CD8-positive, alpha-beta memory T cell (primary cell): ENCODE data around the gene TCAIM. TPM values are rescaled to one million over a fixed set of nuclear protein-coding genes. Genes with fewer than 3 reads are reported as not detected.
"Not testable (repeated sequence)": the region's sequence is repeated elsewhere in the genome, so short reads cannot be mapped to it uniquely, and the experiment has no call there.

Experiments used
- CTCF ChIA-PET: fragments of 350-600 bp; sonication (Branson Sonifier 250); formaldehyde crosslinking; loops from one replicate; lab custom pipeline; 2021; ENCODE audit warnings: antibody characterized with exemption; lab: Charles Lee
- POLR2A ChIA-PET: fragments of 350-600 bp; sonication (Branson Sonifier 250); formaldehyde crosslinking; loops from one replicate; lab custom pipeline; 2021; ENCODE audit warnings: antibody characterized with exemption; lab: Charles Lee
- DNase-seq, 5 donors: peaks; one replicate each; pipeline versions ENCODE4 v3.0.0 to v3.0.0-alpha.2; 2020 to 2022; ENCODE audit warnings: mixed read lengths in 1 of 5
- H3K27ac ChIP-seq: one replicate; pipeline ENCODE4 v1.7.0; 2013; ENCODE audit warnings: low read depth, mild to moderate bottlenecking, low read length, moderate library complexity
- H3K27me3 ChIP-seq: 2 replicates; pipeline ENCODE4 v1.7.0; 2013; ENCODE audit warnings: low read length, mild to moderate bottlenecking; ENCODE audit not compliant: insufficient read depth, poor library complexity, severe bottlenecking
- H3K36me3 ChIP-seq: 2 replicates; pipeline ENCODE4 v1.7.0; 2013; ENCODE audit warnings: mild to moderate bottlenecking, low read length, moderate library complexity; ENCODE audit not compliant: insufficient read depth
- H3K4me1 ChIP-seq: 2 replicates; pipeline ENCODE4 v1.7.0; 2013; ENCODE audit warnings: mild to moderate bottlenecking, low read length, moderate library complexity; ENCODE audit not compliant: insufficient read depth
- H3K4me3 ChIP-seq: 2 replicates; pipeline ENCODE4 v1.7.0; 2013; ENCODE audit warnings: mild to moderate bottlenecking, low read length
- H3K9me3 ChIP-seq: 2 replicates; pipeline ENCODE4 v1.7.0; 2013; ENCODE audit warnings: mild to moderate bottlenecking, low read length
- H3K27ac Mint-ChIP-seq, 8 donors: one replicate each; pipeline ENCODE4 v1.8.0; 2020 to 2021; ENCODE audit warnings: mixed read lengths in 8 of 8, mild to moderate bottlenecking in 6 of 8, inconsistent platforms in 3 of 8, moderate library complexity in 3 of 8
- H3K27me3 Mint-ChIP-seq, 2 donors: one replicate each; pipeline ENCODE4 v1.8.0; 2020 to 2021; ENCODE audit warnings: mixed read lengths in 2 of 2, mild to moderate bottlenecking in 1 of 2, moderate library complexity in 1 of 2
- H3K36me3 Mint-ChIP-seq, 3 donors: one replicate each; pipeline ENCODE4 v1.8.0; 2020 to 2021; ENCODE audit warnings: mixed read lengths in 3 of 3, inconsistent platforms in 1 of 3, mild to moderate bottlenecking in 1 of 3
- H3K4me1 Mint-ChIP-seq, 3 donors: one replicate each; pipeline ENCODE4 v1.8.0; 2020 to 2021; ENCODE audit warnings: mixed read lengths in 3 of 3, inconsistent platforms in 1 of 3, mild to moderate bottlenecking in 1 of 3
- H3K4me3 Mint-ChIP-seq, 7 donors: one replicate each; pipeline ENCODE4 v1.8.0; 2020 to 2021; ENCODE audit warnings: mixed read lengths in 7 of 7, mild to moderate bottlenecking in 6 of 7, moderate library complexity in 4 of 7, inconsistent platforms in 2 of 7
- H3K9me3 Mint-ChIP-seq, 5 donors: one replicate each; pipeline ENCODE4 v1.8.0; 2020 to 2022; ENCODE audit warnings: mixed read lengths in 5 of 5, mild to moderate bottlenecking in 3 of 5, moderate library complexity in 2 of 5, inconsistent platforms in 1 of 5
- polyA plus RNA-seq: library from polyadenylated mRNA; unstranded; fragments of 300-500 nt; fragmentation: Illumina TruSeq; gene quantifications from one replicate; pipeline ENCODE4 v1.2.3, GENCODE V29; 2021
- total RNA-seq, 2 experiments: library from RNA; stranded (reverse); gene quantifications; one replicate each; pipeline ENCODE4 v1.2.3, GENCODE V29; 2021

TCAIM gene
- total and polyA plus RNA-seq, 3 experiments from 2014 or later: 12.8 to 14.4 (median 13.6) TPM

DNA sequence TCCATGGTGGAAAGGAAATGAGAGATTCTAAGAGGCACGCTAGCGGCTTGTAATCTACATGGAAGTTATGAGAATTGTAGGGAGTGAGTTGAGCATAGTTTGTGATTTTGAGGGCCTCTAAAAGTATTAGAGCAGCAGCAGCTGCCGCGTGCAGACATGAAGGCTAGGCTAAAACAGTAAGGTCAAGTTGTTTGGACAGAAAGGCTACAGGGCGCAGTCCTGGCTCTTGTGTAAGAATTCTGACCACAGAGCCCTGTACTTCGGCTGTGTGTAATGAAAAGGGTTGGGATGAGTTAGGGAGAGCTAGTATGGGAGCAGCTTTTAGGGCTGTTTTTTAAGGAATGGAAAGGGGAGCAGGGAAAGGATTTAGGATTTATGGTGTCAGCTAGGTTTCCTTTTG is 8.0 kb downstream of the TCAIM start:
- H3K9me3 ChIP-seq, H3K9me3 Mint-ChIP-seq, H3K4me3 Mint-ChIP-seq, H3K4me3 ChIP-seq, H3K27me3 ChIP-seq, H3K36me3 Mint-ChIP-seq, H3K27ac ChIP-seq, H3K27me3 Mint-ChIP-seq, CTCF ChIA-PET, POLR2A ChIA-PET, H3K4me1 ChIP-seq, H3K27ac Mint-ChIP-seq, H3K36me3 ChIP-seq, DNase-seq: not testable (repeated sequence)
- H3K4me1 Mint-ChIP-seq: peaks cover 8 to 19% (median 19%) of the 10 kb centered on the region in 3 donors

DNA sequence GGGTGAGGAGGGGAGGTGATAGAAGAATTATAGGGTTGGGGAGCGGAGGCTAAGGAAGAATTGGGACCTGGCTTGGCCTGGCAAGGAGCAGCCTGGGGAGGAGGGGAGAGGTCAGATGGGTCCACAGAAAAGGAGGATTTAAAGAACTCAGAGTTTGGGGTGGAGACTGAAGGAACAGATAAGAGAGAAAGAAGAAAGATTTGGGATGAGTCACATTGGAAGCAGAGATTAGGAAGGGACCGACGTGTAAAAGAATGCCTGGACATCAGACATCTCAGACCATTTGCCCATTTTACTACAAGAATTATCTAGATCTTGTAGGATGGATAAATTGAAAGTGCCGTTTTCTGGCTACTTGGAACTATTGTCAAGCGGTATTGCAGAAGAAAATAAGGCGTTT is 10.4 kb downstream of the TCAIM start:
- Mint-ChIP-seq H3K27me3 (no peaks in the 10 kb centered on the region), H3K36me3 (peaks cover 8 to 12% (median 10%) of the 10 kb centered on the region in 3 donors), H3K4me3 (no peak overlapping the region), H3K27ac (peak overlapping the region in 1 of 8 donors; percentile 57), H3K9me3 (no peaks in the 10 kb centered on the region), H3K4me1 (peaks cover 15 to 31% (median 16%) of the 10 kb centered on the region in 3 donors)
- H3K9me3 ChIP-seq: no peaks in the 10 kb centered on the region
- H3K4me1 ChIP-seq: no peaks in the 10 kb centered on the region
- H3K36me3 ChIP-seq: no peaks in the 10 kb centered on the region
- H3K4me3 ChIP-seq: no peak overlapping the region
- H3K27ac ChIP-seq: no peak overlapping the region
- POLR2A ChIA-PET: no interaction called here
- no peak for DNase-seq
- CTCF ChIA-PET: no interaction called here
- H3K27me3 ChIP-seq: no peaks in the 10 kb centered on the region

DNA sequence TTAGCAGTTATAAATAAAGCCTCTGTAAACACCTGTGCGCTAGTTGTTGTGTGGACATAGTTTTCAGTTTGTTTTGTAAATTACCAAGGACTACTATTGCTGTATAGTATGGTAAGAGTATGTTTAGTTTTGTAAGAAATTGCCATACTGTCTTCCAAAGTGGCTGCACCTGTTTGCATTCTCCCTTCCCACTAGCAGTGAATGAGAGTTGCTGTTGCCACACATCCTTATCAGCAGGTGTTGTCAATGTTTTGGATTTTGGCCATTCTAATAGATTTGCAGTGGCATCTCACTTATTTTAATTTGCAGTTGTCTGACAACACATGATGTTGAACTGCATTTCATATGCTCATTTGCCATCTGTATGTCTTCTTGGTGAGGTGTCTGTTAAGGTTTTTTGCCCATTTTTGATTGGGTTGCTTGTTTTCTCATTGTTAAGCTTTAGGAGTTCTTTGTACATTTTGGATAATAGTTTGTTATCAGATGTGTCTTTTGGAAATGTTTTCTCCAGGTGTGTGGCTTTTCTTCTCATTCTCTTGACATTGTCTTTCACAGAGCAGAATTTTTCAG is 14.9 kb downstream of the TCAIM start:
- H3K4me3 ChIP-seq: no peak overlapping the region
- CTCF ChIA-PET: no interaction called here
- H3K27me3 ChIP-seq: no peaks in the 10 kb centered on the region
- Mint-ChIP-seq H3K4me3 (no peak overlapping the region), H3K27ac (peak overlapping the region in 1 of 8 donors; percentile 55), H3K36me3 (peaks cover 10 to 36% (median 22%) of the 10 kb centered on the region in 3 donors), H3K27me3 (peaks cover 0 to 2% of the 10 kb centered on the region in 2 donors), H3K4me1 (peaks cover 19 to 34% (median 24%) of the 10 kb centered on the region in 3 donors), H3K9me3 (no peaks in the 10 kb centered on the region)
- POLR2A ChIA-PET: no interaction called here
- H3K36me3 ChIP-seq: peaks cover 8% of the 10 kb centered on the region
- H3K4me1 ChIP-seq: no peaks in the 10 kb centered on the region
- no peaks in the 10 kb centered on the region for H3K9me3 ChIP-seq
- H3K27ac ChIP-seq: no peak overlapping the region
- DNase-seq: no peak

DNA sequence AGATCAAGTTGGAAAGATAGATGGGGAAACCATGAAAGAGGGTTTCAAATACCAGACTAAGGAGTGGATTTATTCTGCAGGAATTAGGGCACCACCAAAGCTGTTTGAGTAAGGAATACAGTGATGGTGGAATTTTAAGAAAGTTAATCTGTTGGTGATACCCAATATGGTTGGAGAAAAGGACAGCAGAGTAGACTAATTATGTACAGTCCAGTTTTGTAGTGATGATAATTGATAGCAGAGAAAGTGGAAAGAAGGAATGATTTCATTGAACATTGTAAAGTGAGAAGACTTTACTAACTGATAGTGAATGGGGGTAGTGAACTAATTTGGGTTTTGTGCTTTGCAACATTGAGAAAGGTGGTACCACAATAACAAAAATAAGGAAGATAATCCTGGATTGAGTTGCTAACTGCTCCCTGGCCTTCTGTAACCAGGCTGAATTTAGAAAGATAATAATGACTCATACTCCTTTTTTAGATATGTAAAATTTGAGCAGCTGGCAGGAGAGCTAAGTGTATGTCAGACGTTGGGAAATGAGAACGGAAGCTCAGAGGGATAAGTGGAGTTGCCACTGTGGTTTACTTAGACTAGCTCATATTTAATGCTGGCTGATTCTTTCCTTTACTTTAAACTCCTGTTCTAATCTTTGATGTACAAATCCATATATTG is 16.9 kb downstream of the TCAIM start:
- Histone ChIP-seq H3K4me1 (no peaks in the 10 kb centered on the region), H3K36me3 (peaks cover 8% of the 10 kb centered on the region), H3K27ac (no peak overlapping the region), H3K9me3 (no peaks in the 10 kb centered on the region), H3K27me3 (no peaks in the 10 kb centered on the region), H3K4me3 (no peak overlapping the region)
- CTCF ChIA-PET: interaction anchor here (1.4 kb wide), 1 partner anchor 18 kb away, joined by 3 read pairs; no protein-coding TSS in a partner anchor
- H3K9me3 Mint-ChIP-seq: no peaks in the 10 kb centered on the region
- H3K4me3 Mint-ChIP-seq: no peak overlapping the region
- DNase-seq: no peak
- peaks cover 10 to 48% (median 26%) of the 10 kb centered on the region in 3 donors for H3K36me3 Mint-ChIP-seq
- POLR2A ChIA-PET: no interaction called here
- peak overlapping the region in 2 of 8 donors; percentile 10 to 58 for H3K27ac Mint-ChIP-seq
- H3K4me1 Mint-ChIP-seq: peaks cover 13 to 19% (median 16%) of the 10 kb centered on the region in 3 donors
- H3K27me3 Mint-ChIP-seq: peaks cover 0 to 2% of the 10 kb centered on the region in 2 donors

DNA sequence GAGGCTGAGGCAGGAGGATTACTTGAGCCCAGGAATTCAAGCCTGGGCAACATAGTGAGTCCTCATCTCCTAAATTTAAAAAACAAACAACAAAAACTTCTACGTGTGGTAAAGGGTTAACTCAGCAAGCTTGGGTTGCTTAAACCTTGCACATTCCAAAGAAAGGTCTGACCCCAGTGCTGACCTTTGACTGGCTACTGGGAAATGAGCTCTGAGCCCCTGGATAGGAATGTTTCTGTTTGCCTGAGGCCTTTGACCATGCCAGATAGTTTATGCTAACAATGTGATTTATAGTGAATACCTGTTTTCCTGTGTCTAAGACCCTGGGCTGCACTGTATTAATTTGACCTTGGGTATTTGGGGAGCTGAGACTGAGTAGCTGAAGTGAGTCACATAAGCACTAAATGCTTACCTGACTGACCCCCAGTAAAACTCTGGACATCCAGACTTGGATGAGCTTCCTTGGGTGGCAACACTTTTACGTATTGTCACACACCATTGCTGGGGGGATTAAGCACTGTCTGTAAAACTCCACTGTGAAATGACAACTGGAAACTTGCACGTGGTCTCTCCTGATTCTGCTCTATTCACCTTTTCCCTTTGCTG is 20.7 kb downstream of the TCAIM start:
- H3K4me1 Mint-ChIP-seq: peaks cover under 1 to 6% (median 1%) of the 10 kb centered on the region in 3 donors
- ChIA-PET CTCF (no interaction called here), POLR2A (no interaction called here)
- peaks cover under 1 to 46% (median 22%) of the 10 kb centered on the region in 3 donors for H3K36me3 Mint-ChIP-seq
- no peaks in the 10 kb centered on the region for H3K27me3 ChIP-seq
- no peak overlapping the region for H3K4me3 ChIP-seq
- no peak for DNase-seq
- peaks cover 0 to 2% of the 10 kb centered on the region in 2 donors for H3K27me3 Mint-ChIP-seq
- H3K9me3 ChIP-seq: no peaks in the 10 kb centered on the region
- no peak overlapping the region for H3K4me3 Mint-ChIP-seq
- no peak overlapping the region for H3K27ac ChIP-seq
- no peaks in the 10 kb centered on the region for H3K9me3 Mint-ChIP-seq
- H3K36me3 ChIP-seq: peaks cover 8% of the 10 kb centered on the region
- H3K4me1 ChIP-seq: no peaks in the 10 kb centered on the region
- H3K27ac Mint-ChIP-seq: peak overlapping the region in 3 of 8 donors; percentile 8 to 49 (median 42)

DNA sequence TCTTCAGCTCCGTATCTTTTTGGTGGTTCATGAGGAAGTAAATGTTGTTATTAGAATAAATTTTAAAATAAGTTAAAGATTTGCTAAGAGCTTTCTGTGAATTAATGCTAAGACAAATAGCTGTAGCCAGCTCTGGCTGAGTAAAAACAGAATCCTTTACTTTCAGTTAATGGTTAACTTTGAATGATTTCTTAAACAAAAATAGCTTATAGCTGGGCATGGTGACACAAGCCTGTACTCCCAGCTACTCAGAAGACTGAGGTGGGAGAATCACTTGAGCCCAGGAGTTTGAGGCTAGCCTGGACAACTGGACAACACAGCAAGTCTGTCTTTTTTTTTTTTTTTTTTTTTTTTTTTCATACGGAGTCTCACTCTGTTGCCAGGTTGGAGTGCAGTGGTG is 25.0 kb downstream of the TCAIM start:
- peaks cover 8 to 39% (median 19%) of the 10 kb centered on the region in 3 donors for H3K36me3 Mint-ChIP-seq

DNA sequence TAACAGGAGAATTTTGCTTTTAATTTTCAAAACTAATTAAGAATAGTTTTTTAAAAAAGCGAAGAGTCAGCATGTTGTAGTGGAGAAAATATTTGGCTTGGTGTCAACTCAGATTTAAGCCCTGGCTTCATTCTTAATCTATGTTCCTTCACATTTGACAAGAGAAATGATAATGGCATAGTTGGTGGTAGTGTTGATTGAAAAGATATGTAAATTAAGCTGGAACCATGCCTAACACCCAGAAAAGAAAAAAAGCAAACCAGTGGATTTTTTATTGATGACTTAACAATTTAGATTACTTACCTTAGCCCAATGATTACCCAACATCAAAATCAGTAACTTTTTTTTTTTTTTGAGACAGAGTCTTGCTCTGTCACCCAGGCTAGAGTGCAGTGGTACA is 27.4 kb downstream of the TCAIM start:
- Mint-ChIP-seq H3K27ac (no peak overlapping the region), H3K9me3 (no peaks in the 10 kb centered on the region), H3K36me3 (peaks cover 13 to 36% (median 14%) of the 10 kb centered on the region in 3 donors), H3K27me3 (no peaks in the 10 kb centered on the region), H3K4me3 (no peak overlapping the region), H3K4me1 (no peaks in the 10 kb centered on the region)
- POLR2A ChIA-PET: no interaction called here
- Histone ChIP-seq H3K4me3 (no peak overlapping the region), H3K36me3 (no peaks in the 10 kb centered on the region), H3K4me1 (no peaks in the 10 kb centered on the region), H3K27ac (no peak overlapping the region), H3K9me3 (no peaks in the 10 kb centered on the region), H3K27me3 (no peaks in the 10 kb centered on the region)
- no peak for DNase-seq
- CTCF ChIA-PET: no interaction called here

More for the DNA sequence above, 25.0 kb downstream of the TCAIM start:
- H3K4me3 Mint-ChIP-seq: no peak overlapping the region
- no peaks in the 10 kb centered on the region for H3K9me3 Mint-ChIP-seq
- H3K9me3 ChIP-seq: no peaks in the 10 kb centered on the region
- ChIA-PET POLR2A (no interaction called here), CTCF (no interaction called here)
- H3K4me3 ChIP-seq: no peak overlapping the region
- no peaks in the 10 kb centered on the region for H3K4me1 Mint-ChIP-seq
- no peak for DNase-seq
- no peaks in the 10 kb centered on the region for H3K27me3 ChIP-seq
- no peaks in the 10 kb centered on the region for H3K4me1 ChIP-seq
- H3K36me3 ChIP-seq: no peaks in the 10 kb centered on the region
- H3K27ac ChIP-seq: no peak overlapping the region
- H3K27ac Mint-ChIP-seq: no peak overlapping the region
- H3K27me3 Mint-ChIP-seq: no peaks in the 10 kb centered on the region

DNA sequence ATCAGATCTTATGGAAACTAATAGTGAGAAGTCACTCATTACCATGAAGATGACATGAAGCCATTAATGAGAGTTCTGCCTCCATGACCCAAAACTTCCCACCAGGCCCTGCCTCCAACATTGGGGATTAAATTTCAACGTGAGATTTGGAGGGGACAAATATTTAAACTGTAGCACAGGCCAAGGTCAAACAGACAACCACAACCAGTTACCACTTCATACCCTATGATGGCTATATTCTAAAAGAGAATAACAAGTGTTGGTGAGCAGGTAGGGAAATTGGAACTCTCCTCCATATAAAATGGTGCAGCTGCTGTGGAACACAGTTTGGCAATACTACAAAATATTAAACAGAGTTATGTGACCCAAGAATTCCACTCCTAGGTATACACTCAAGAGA is 36.9 kb downstream of the TCAIM start:
- Mint-ChIP-seq H3K4me3 (no peak overlapping the region), H3K27me3 (no peaks in the 10 kb centered on the region), H3K27ac (no peak overlapping the region), H3K4me1 (no peaks in the 10 kb centered on the region), H3K9me3 (peaks cover 4 to 14% (median 6%) of the 10 kb centered on the region in 5 donors), H3K36me3 (peaks cover 11 to 27% (median 17%) of the 10 kb centered on the region in 3 donors)
- Histone ChIP-seq H3K27me3 (no peaks in the 10 kb centered on the region), H3K4me3 (no peak overlapping the region), H3K27ac (no peak overlapping the region), H3K9me3 (no peaks in the 10 kb centered on the region), H3K4me1 (no peaks in the 10 kb centered on the region), H3K36me3 (no peaks in the 10 kb centered on the region)
- ChIA-PET CTCF (no interaction called here), POLR2A (no interaction called here)
- DNase-seq: no peak
